HepG2 (cell line): Measurements from ENCODE around the gene MCF2L. TPM values are rescaled to one million over a fixed set of nuclear protein-coding genes. Genes with fewer than 3 reads are reported as not detected.

ENCODE experiments used
- ARID4A ChIP-seq: sonication (generic); formaldehyde crosslinking; IDR thresholded peaks from 2 replicates; pipeline ENCODE4 v1.5.0; 2020; ENCODE audit warnings: mild to moderate bottlenecking, missing genetic modification reagents, borderline replicate concordance
- DMAP1 ChIP-seq: IDR thresholded peaks from 2 replicates; pipeline ENCODE4 v1.6.1; 2016
- FOXA1 ChIP-seq, 2 experiments: fragments of 450-650 bp in 1 of 2; sonication (generic) in 1 of 2; formaldehyde crosslinking in 1 of 2; IDR thresholded peaks; 2 replicates each; pipeline versions ENCODE4 v1.4.0 to v1.6.1; 2016 to 2020; ENCODE audit warnings: missing genetic modification reagents in 1 of 2
- HNF4A ChIP-seq: sonication (generic); formaldehyde crosslinking; IDR thresholded peaks from 2 replicates; pipeline ENCODE4 v1.4.0; 2020; ENCODE audit warnings: missing genetic modification reagents
- HNF4G ChIP-seq, 2 experiments: sonication (generic) in 1 of 2; formaldehyde crosslinking in 1 of 2; IDR thresholded peaks; 2 replicates each; pipeline versions ENCODE4 v1.4.0 to v1.6.1; 2011 to 2020; ENCODE audit warnings: borderline replicate concordance in 2 of 2, low read depth in 2 of 2, mild to moderate bottlenecking in 2 of 2, low read length in 1 of 2, missing genetic modification reagents in 1 of 2, moderate library complexity in 1 of 2
- HOXA3 ChIP-seq: sonication (generic); formaldehyde crosslinking; IDR thresholded peaks from 2 replicates; pipeline ENCODE4 v1.5.0; 2020; ENCODE audit warnings: missing genetic modification reagents
- LCORL ChIP-seq, 2 experiments: fragments of 450-650 bp in 1 of 2; sonication (generic) in 1 of 2; formaldehyde crosslinking in 1 of 2; IDR thresholded peaks; 2 replicates each; pipeline versions ENCODE4 v1.5.0 to v1.6.1; 2017 to 2020; ENCODE audit warnings: antibody characterized with exemption in 1 of 2, missing genetic modification reagents in 1 of 2
- MYC ChIP-seq: sonication (generic); formaldehyde crosslinking; IDR thresholded peaks from 2 replicates; pipeline ENCODE4 v1.9.0; 2021; ENCODE audit warnings: missing genetic modification reagents, borderline replicate concordance
- PITX1 ChIP-seq: sonication (generic); formaldehyde crosslinking; IDR thresholded peaks from 2 replicates; pipeline ENCODE4 v1.5.1; 2020; ENCODE audit warnings: mild to moderate bottlenecking, missing genetic modification reagents
- UBTF ChIP-seq: sonication (generic); formaldehyde crosslinking; IDR thresholded peaks from 2 replicates; pipeline ENCODE4 v1.4.0; 2020; ENCODE audit warnings: mild to moderate bottlenecking, missing genetic modification reagents
- YEATS4 ChIP-seq: sonication (generic); formaldehyde crosslinking; IDR thresholded peaks from 2 replicates; pipeline ENCODE4 v1.4.0; 2020; ENCODE audit warnings: missing genetic modification reagents, borderline replicate concordance
- ZBTB4 ChIP-seq: sonication (generic); formaldehyde crosslinking; IDR thresholded peaks from 2 replicates; pipeline ENCODE4 v1.4.0; 2020; ENCODE audit warnings: missing genetic modification reagents, mild to moderate bottlenecking, borderline replicate concordance
- ZFP91 ChIP-seq: sonication (generic); formaldehyde crosslinking; IDR thresholded peaks from 2 replicates; pipeline ENCODE4 v1.9.0; 2022; ENCODE audit warnings: missing genetic modification reagents, mild to moderate bottlenecking, borderline replicate concordance
- ZMAT3 ChIP-seq: sonication (generic); formaldehyde crosslinking; conservative IDR thresholded peaks from 2 replicates; pipeline ENCODE4 v1.7.0; 2021; ENCODE audit warnings: missing genetic modification reagents
- ZNF430 ChIP-seq: sonication (generic); formaldehyde crosslinking; IDR thresholded peaks from 2 replicates; pipeline ENCODE4 v1.9.0; 2021; ENCODE audit warnings: mild to moderate bottlenecking, missing genetic modification reagents
- polyA plus RNA-seq, 8 experiments: library from polyadenylated mRNA; depleted of rRNA in 3 of 8; stranded (reverse) in 7 of 8; unstranded in 1 of 8; fragments of >200 nt; fragmentation: Illumina TruSeq in 4 of 8; extraction: Trizol in 4 of 8; gene quantifications; 2 replicates each; pipeline versions ENCODE4 v1.2.1 to v1.2.3, GENCODE V29; 2011 to 2016; ENCODE audit warnings: low read depth in 4 of 8, missing spikeins in 1 of 8, mixed read lengths in 1 of 8; ENCODE audit not compliant: insufficient read depth in 1 of 8
- total RNA-seq, 5 experiments: library from RNA; depleted of rRNA; stranded (reverse); fragments of >200 nt; fragmentation: Illumina TruSeq; extraction: Trizol; gene quantifications; 2 replicates each; pipeline ENCODE4 v1.2.3, GENCODE V29; 2016; ENCODE audit warnings: low read depth in 1 of 5

MCF2L gene
- total and polyA plus RNA-seq, 2 of the 13 experiments (the other 11 are each of a cell fraction or from before 2014, with no cell fraction given), result 19.4 to 28.4 TPM

- 0 out of 2 replicates have a peak, but pooled peaks have one; percentile 72 for TF ChIP-seq ZMAT3 (CRISPR knock-in tag)
- peak; percentile 53; the same call in 1 of the 2 replicates for TF ChIP-seq MYC (CRISPR knock-in tag)
- TF ChIP-seq HNF4A (CRISPR knock-in tag), result peak; percentile 39; the same call in 1 of the 2 replicates
- TF ChIP-seq HNF4G (IDR thresholded peaks at IDR 0.05; ENCODE audit: borderline replicate concordance, low read depth, low read length), result no peak
- no peak; the same call in 1 of the 2 replicates for TF ChIP-seq HNF4G (CRISPR knock-in tag; IDR thresholded peaks at IDR 0.05; ENCODE audit: borderline replicate concordance, low read depth)
- peak; percentile 65; the same call in 1 of the 2 replicates for TF ChIP-seq HOXA3 (CRISPR knock-in tag)
- peak; percentile 55; the same call in 1 of the 2 replicates for TF ChIP-seq PITX1
- TF ChIP-seq FOXA1 (IDR thresholded peaks at IDR 0.05), result no peak
- TF ChIP-seq FOXA1 (CRISPR knock-in tag; IDR thresholded peaks at IDR 0.05), result peak; percentile 78
- TF ChIP-seq UBTF, result 0 out of 2 replicates have a peak, but pooled peaks have one; percentile 38
- no peak for TF ChIP-seq LCORL (IDR thresholded peaks at IDR 0.05)
- TF ChIP-seq LCORL (CRISPR knock-in tag; IDR thresholded peaks at IDR 0.05), result peak; percentile 85
- 0 out of 2 replicates have a peak, but pooled peaks have one; percentile 33 for TF ChIP-seq ZNF430 (CRISPR knock-in tag)
- no peak for TF ChIP-seq YEATS4 (CRISPR knock-in tag)
- TF ChIP-seq DMAP1 (CRISPR knock-in tag), result peak; percentile 39
- TF ChIP-seq ZBTB4, result peak; percentile 44; the same call in 1 of the 2 replicates
- peak; percentile 61; the same call in 1 of the 2 replicates for TF ChIP-seq ZFP91 (CRISPR knock-in tag)
- TF ChIP-seq ARID4A, result peak; percentile 67; the same call in 1 of the 2 replicates
Observed at GRCh38 chr13:112956571-112957294, 12.3 kb upstream of the MCF2L start (continued).
